Lung (tissue), 12 donors: Measurements from ENCODE around the gene CDH13. TPM values are rescaled to one million over a fixed set of nuclear protein-coding genes. Genes with fewer than 3 reads are reported as not detected.
A peak's percentile ranks its signal among the peaks of the same experiment; 100 is the strongest.

Experiments used
- ATAC-seq: fragments of 200-7000 bp; cut with Tn5 transposase; one replicate; pipeline ENCODE4 v1.9.1; 2020; ENCODE audit warnings: moderate number of reproducible peaks; ENCODE audit not compliant: insufficient read depth, low FRiP score
- DNase-seq, 3 donors: peaks; one replicate each; pipeline ENCODE4 v3.0.0-alpha.2; 2013 to 2017
- H3K27ac ChIP-seq, 2 donors: one replicate each; pipeline ENCODE4 v1.5.1; 2013; ENCODE audit warnings: mild to moderate bottlenecking in 2 of 2, moderate library complexity in 2 of 2, control low read depth in 1 of 2, inconsistent platforms in 1 of 2, low read depth in 1 of 2, low read length in 1 of 2
- H3K27me3 ChIP-seq, 3 donors: one replicate each; pipeline ENCODE4 v1.5.1; 2013; ENCODE audit warnings: low read length in 2 of 3; ENCODE audit not compliant: control insufficient read depth in 3 of 3, insufficient read depth in 3 of 3
- H3K36me3 ChIP-seq, 4 donors: one replicate each; pipeline ENCODE4 v1.5.1; 2013; ENCODE audit warnings: low read length in 4 of 4, mild to moderate bottlenecking in 1 of 4, moderate library complexity in 1 of 4; ENCODE audit not compliant: control insufficient read depth in 4 of 4, insufficient read depth in 4 of 4
- H3K4me1 ChIP-seq, 5 donors: one replicate each; pipeline ENCODE4 v1.5.1; 2013; ENCODE audit warnings: low read length in 5 of 5, mild to moderate bottlenecking in 2 of 5, moderate library complexity in 1 of 5; ENCODE audit not compliant: control insufficient read depth in 5 of 5, insufficient read depth in 5 of 5
- H3K4me3 ChIP-seq: one replicate; pipeline ENCODE4 v1.5.1; 2013; ENCODE audit warnings: mild to moderate bottlenecking, control low read depth, moderate library complexity
- H3K9ac ChIP-seq, 2 donors: one replicate each; pipeline ENCODE4 v1.5.1; 2013; ENCODE audit warnings: low read length in 2 of 2, control low read depth in 1 of 2; ENCODE audit not compliant: insufficient read depth in 1 of 2
- H3K9me3 ChIP-seq, 4 donors: one replicate each; pipeline ENCODE4 v1.5.1; 2013; ENCODE audit warnings: low read length in 3 of 4, mild to moderate bottlenecking in 1 of 4, moderate library complexity in 1 of 4; ENCODE audit not compliant: control insufficient read depth in 4 of 4, insufficient read depth in 3 of 4
- WGBS, 2 donors: extraction: QIAGEN DNeasy Blood & Tissue Kit; methylation state at CpG; one replicate each; pipeline ENCODE4 v1.1.7; 2013; 5-methylcytosine and 5-hydroxymethylcytosine counted together
- polyA plus RNA-seq, 2 donors: library from polyadenylated mRNA; stranded (reverse); fragments of 200-250 nt; gene quantifications; one replicate each; pipeline ENCODE4 v1.2.1, GENCODE V29; 2013
- total RNA-seq, 2 donors: library from RNA; depleted of rRNA in 1 of 2; stranded (reverse); fragments of >200 nt in 1 of 2; gene quantifications; one replicate each; pipeline ENCODE4 v1.2.1, GENCODE V29; 2014 to 2021
- TF ChIP-seq, protein P1 (sequence below): IDR thresholded peaks from 2 replicates; pipeline ENCODE4 v1.5.1; 2012; ENCODE audit warnings: mild to moderate bottlenecking; ENCODE audit errors: control extremely low read depth, extremely low read depth
- donor health status: control.
- donor health status: control.
- donor health status: Bipolar disorder and iron deficiency.
- donor health status: healthy.
- donor health status: DM: yes; HTN: yes; CAD: no.

Gene CDH13
- total and polyA plus RNA-seq, 4 donors, result 2.1 to 12.3 (median 7.3) TPM

- H3K4me3 ChIP-seq, result no peak overlapping the region
- DNase-seq (peak in 1 of 3 donors; percentile 0), ATAC-seq (no peak)
- no peak overlapping the region for H3K9ac ChIP-seq
- WGBS, 2 donors, result 22 to 29% methylated on average over 2 of the region's 2 CpGs
- H3K36me3 ChIP-seq, result no peaks in the 10 kb centered on the region
- peaks cover 0 to 3% (median 0%) of the 10 kb centered on the region in 3 donors for H3K27me3 ChIP-seq
- TF ChIP-seq, protein P1, sequence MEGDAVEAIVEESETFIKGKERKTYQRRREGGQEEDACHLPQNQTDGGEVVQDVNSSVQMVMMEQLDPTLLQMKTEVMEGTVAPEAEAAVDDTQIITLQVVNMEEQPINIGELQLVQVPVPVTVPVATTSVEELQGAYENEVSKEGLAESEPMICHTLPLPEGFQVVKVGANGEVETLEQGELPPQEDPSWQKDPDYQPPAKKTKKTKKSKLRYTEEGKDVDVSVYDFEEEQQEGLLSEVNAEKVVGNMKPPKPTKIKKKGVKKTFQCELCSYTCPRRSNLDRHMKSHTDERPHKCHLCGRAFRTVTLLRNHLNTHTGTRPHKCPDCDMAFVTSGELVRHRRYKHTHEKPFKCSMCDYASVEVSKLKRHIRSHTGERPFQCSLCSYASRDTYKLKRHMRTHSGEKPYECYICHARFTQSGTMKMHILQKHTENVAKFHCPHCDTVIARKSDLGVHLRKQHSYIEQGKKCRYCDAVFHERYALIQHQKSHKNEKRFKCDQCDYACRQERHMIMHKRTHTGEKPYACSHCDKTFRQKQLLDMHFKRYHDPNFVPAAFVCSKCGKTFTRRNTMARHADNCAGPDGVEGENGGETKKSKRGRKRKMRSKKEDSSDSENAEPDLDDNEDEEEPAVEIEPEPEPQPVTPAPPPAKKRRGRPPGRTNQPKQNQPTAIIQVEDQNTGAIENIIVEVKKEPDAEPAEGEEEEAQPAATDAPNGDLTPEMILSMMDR, result no peak
- H3K27ac ChIP-seq, result no peak overlapping the region
- H3K9me3 ChIP-seq, result no peaks in the 10 kb centered on the region
- peaks cover 0 to 13% (median 0%) of the 10 kb centered on the region in 5 donors for H3K4me1 ChIP-seq
These were observed 1142.2 kb downstream of the CDH13 start for GRCh38 chr16:83768986-83769385.

DNA sequence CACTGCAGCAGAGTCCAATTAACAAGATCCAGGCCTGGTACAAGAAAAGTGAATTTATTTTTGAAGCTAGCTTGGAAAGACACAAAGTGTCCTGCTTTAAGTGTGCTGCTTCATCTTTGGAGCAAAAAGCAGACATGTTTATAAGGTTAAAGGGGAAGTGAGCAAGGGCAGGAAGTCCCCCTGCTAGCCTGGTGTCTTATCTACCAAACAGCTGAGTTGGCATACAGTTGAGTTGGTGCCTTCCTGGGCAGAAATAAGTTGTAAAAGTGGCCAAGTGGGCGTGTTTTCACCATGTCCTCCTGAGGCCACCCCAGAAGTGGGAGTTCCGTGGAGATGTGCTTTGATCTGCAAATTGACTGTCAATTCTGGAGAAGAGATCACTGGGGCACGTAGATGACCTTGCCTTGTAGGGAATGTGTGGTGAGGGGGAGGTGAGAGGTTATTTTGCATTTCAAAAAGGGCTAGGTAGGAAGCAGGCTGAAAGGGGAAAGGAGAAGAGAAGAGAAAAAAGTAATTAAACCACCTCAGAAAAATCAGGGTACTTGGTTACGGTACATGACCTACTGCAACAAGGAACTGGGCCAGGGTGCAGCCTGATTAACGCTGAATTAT is 1142.7 kb downstream of the CDH13 start:
- TF ChIP-seq, protein P1, result no peak
- H3K27ac ChIP-seq, result no peak overlapping the region
- H3K36me3 ChIP-seq, result no peaks in the 10 kb centered on the region
- no peak for ATAC-seq
- no peak overlapping the region for H3K4me3 ChIP-seq
- 30 to 55% methylated on average over 5 of the region's 5 CpGs for WGBS, 2 donors
- H3K9ac ChIP-seq, result no peak overlapping the region
- peak in 1 of 3 donors; percentile 6 for DNase-seq
- H3K27me3 ChIP-seq, result peaks cover 0 to 3% (median 0%) of the 10 kb centered on the region in 3 donors
- no peaks in the 10 kb centered on the region for H3K9me3 ChIP-seq
- peaks cover 0 to 13% (median 0%) of the 10 kb centered on the region in 5 donors for H3K4me1 ChIP-seq

DNA sequence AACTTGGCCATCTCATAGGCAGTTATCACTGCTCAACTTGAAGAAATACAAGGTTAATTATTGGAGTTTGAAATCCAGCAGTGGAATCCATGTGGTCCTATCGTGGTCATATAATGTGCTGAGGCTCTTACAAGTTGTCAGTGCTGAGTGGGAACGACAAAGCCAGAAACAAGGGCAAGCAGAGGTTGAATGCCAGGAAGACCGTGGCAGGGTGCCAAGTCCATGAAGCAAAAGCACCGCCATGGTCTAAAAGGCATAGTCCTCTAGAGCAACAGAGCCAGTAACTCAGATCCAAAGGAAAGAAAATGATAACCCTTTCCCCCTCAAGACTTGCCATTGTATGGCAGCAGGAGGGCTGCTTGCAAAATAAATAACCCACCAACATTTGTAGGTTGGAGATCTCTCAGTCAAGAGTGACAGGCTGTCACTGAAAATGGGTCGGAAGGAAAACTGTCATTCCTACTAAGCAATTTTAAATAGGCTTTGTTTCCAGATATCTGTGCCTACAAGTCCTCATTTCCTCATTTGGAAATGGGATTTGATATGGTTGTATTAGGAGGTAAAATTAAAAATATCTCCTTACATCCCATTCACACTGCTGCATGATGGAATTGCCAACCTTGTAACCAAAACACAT is 1144.7 kb downstream of the CDH13 start:
- Histone ChIP-seq H3K9me3 (no peaks in the 10 kb centered on the region), H3K4me1 (peaks cover 0 to 13% (median 0%) of the 10 kb centered on the region in 5 donors), H3K36me3 (no peaks in the 10 kb centered on the region), H3K9ac (no peak overlapping the region), H3K4me3 (no peak overlapping the region), H3K27me3 (peaks cover 0 to 3% (median 0%) of the 10 kb centered on the region in 3 donors), H3K27ac (peak overlapping the region in 1 of 2 donors; percentile 57)
- TF ChIP-seq, protein P1, result no peak
- peak; percentile 14 to 21 (median 18) for DNase-seq
- no peak for ATAC-seq
- WGBS, 2 donors, result 41 to 45% methylated on average over 5 of the region's 5 CpGs
